ENCODE measurements around the gene SLC22A3. TPM values are rescaled to one million over a fixed set of nuclear protein-coding genes. Genes with fewer than 3 reads are reported as not detected.

Gene SLC22A3
- total RNA-seq, 1 experiment from 2014 or later = not detected

Other genes starting within 250 kb of the SLC22A3 start
- 0.78 TPM in 1 of 2 replicates, not detected in the other for gene SLC22A1, start 226.6 kb upstream of the SLC22A3 start, total RNA-seq (2014; rRNA removed; shearing (Covaris generic); ENCODE audit: low replicate concordance)
- not detected in 2 replicates for gene SLC22A2, start 89.6 kb upstream of the SLC22A3 start, total RNA-seq (2014; rRNA removed; shearing (Covaris generic); ENCODE audit: low replicate concordance)

All from Karpas-422 (cell line).